Gastrocnemius medialis (tissue), 4 donors: ENCODE results near the gene NFIC. TPM values are rescaled to one million over a fixed set of nuclear protein-coding genes. Genes with fewer than 3 reads are reported as not detected.
"Not testable (repeated sequence)": the region's sequence is repeated elsewhere in the genome, so short reads cannot be mapped to it uniquely, and the experiment has no call there.

Experiments used
- ATAC-seq, 2 donors: fragments of 150-250 bp; one replicate each; pipeline ENCODE4 v1.9.1; 2016
- DNase-seq, 2 donors: peaks; one replicate each; pipeline ENCODE4 v3.0.0-alpha.2; 2019
- H3K27ac ChIP-seq, 4 donors: fragments of 200-600 bp; sonication (generic); 1 replicate in 1 of 4; 2 replicates in 3 of 4; pipeline ENCODE4 v1.5.1; 2016 to 2018; ENCODE audit warnings: mild to moderate bottlenecking in 2 of 4, moderate library complexity in 1 of 4
- H3K27me3 ChIP-seq, 3 donors: fragments of 200-600 bp; sonication (generic) in 2 of 3; 1 replicate in 1 of 3; 2 replicates in 2 of 3; pipeline versions ENCODE4 v1.5.1 to v1.6.0; 2016 to 2019; ENCODE audit warnings: mild to moderate bottlenecking in 1 of 3, moderate library complexity in 1 of 3
- H3K36me3 ChIP-seq, 2 donors: fragments of 200-600 bp; sonication (generic) in 1 of 2; one replicate each; pipeline ENCODE4 v1.5.1; 2017 to 2018
- H3K4me1 ChIP-seq, 2 donors: fragments of 200-600 bp; sonication (generic) in 1 of 2; one replicate each; pipeline ENCODE4 v1.5.1; 2016 to 2017; ENCODE audit warnings: mild to moderate bottlenecking in 2 of 2
- H3K4me3 ChIP-seq, 4 donors: fragments of 200-600 bp; sonication (generic) in 3 of 4; 1 replicate in 1 of 4; 2 replicates in 3 of 4; pipeline ENCODE4 v1.5.1; 2016 to 2019; ENCODE audit warnings: mild to moderate bottlenecking in 2 of 4
- H3K9me3 ChIP-seq, 3 donors: fragments of 200-600 bp; sonication (generic) in 2 of 3; 1 replicate in 1 of 3; 2 replicates in 2 of 3; pipeline ENCODE4 v1.5.1; 2016 to 2019
- POLR2A ChIP-seq, 2 donors: fragments of 450-650 bp; IDR thresholded peaks; one replicate each; pipeline ENCODE4 v1.6.1; 2017; ENCODE audit warnings: antibody characterized with exemption in 2 of 2, mild to moderate bottlenecking in 2 of 2, moderate library complexity in 2 of 2
- in situ Hi-C, 4 donors: fragments of 200-750 bp; cut with MboI; loops; one replicate each; pipeline versions ENCODE4 v1.15.0 to v1.8.0; 2017; ENCODE audit warnings: low sequenced_read_pairs in 4 of 4
- intact Hi-C: fragments of 100-400 bp; cut with DNase I; formaldehyde crosslinking; loops from one replicate; pipeline ENCODE4 v1.15.1; 2023; ENCODE audit warnings: low total_unique reads
- total RNA-seq, 4 donors: library from RNA; depleted of rRNA; stranded (reverse); fragments of >200 nt; gene quantifications; one replicate each; pipeline versions ENCODE4 v1.1.0 to v1.2.3, GENCODE V29; 2016
- TF ChIP-seq, protein P1 (sequence below), 5 experiments: fragments of 450-650 bp in 3 of 5; fragments of 200-600 bp in 2 of 5; sonication (generic) in 2 of 5; IDR thresholded peaks in 4 of 5; conservative IDR thresholded peaks in 1 of 5; 1 replicate in 4 of 5; 2 replicates in 1 of 5; pipeline ENCODE4 v1.5.1; 2016 to 2019; ENCODE audit warnings: antibody characterized with exemption in 5 of 5, mild to moderate bottlenecking in 3 of 5, moderate library complexity in 3 of 5

NFIC gene
- total RNA-seq, 4 donors from 2014 or later, result 90.2 to 403 (median 348) TPM

- Histone ChIP-seq H3K4me1 (peaks cover 42 to 56% of the 10 kb centered on the region in 2 donors), H3K4me3 (no peak overlapping the region), H3K27ac (peak overlapping the region; percentile 94 to 98 (median 95)), H3K9me3 (no peaks in the 10 kb centered on the region), H3K27me3 (no peaks in the 10 kb centered on the region), H3K36me3 (peaks cover 0 to 18% of the 10 kb centered on the region in 2 donors)
- TF ChIP-seq POLR2A (IDR thresholded peaks at IDR 0.05), result no peak
- TF ChIP-seq, protein P1, sequence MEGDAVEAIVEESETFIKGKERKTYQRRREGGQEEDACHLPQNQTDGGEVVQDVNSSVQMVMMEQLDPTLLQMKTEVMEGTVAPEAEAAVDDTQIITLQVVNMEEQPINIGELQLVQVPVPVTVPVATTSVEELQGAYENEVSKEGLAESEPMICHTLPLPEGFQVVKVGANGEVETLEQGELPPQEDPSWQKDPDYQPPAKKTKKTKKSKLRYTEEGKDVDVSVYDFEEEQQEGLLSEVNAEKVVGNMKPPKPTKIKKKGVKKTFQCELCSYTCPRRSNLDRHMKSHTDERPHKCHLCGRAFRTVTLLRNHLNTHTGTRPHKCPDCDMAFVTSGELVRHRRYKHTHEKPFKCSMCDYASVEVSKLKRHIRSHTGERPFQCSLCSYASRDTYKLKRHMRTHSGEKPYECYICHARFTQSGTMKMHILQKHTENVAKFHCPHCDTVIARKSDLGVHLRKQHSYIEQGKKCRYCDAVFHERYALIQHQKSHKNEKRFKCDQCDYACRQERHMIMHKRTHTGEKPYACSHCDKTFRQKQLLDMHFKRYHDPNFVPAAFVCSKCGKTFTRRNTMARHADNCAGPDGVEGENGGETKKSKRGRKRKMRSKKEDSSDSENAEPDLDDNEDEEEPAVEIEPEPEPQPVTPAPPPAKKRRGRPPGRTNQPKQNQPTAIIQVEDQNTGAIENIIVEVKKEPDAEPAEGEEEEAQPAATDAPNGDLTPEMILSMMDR (IDR thresholded peaks at IDR 0.05 in 4 of 5, conservative IDR thresholded peaks at IDR 0.05 in 1 of 5), result no peak
- DNase-seq (peak in 1 of 2 donors; percentile 54), ATAC-seq (no peak)
- intact Hi-C loops (no loop called here), in situ Hi-C loops (loop anchor here in 2 of 4 donors (10.0 kb wide), 2 partner anchors 49 to 89 kb away; no protein-coding TSS in a partner anchor)
Observed at GRCh38 chr19:3423183-3423829, 56.9 kb downstream of the NFIC start.

GRCh38 chr19:3426433-3426832 lies 60.0 kb downstream of the NFIC start:
- ATAC-seq (no peak), DNase-seq (no peak)
- TF ChIP-seq POLR2A (IDR thresholded peaks at IDR 0.05), result no peak
- TF ChIP-seq, protein P1 (IDR thresholded peaks at IDR 0.05 in 4 of 5, conservative IDR thresholded peaks at IDR 0.05 in 1 of 5), result no peak
- intact Hi-C loops, result no loop called here
- H3K4me1 ChIP-seq, result peaks cover 47 to 48% of the 10 kb centered on the region in 2 donors
- peak overlapping the region; percentile 85 to 98 (median 95) for H3K27ac ChIP-seq
- no peaks in the 10 kb centered on the region for H3K9me3 ChIP-seq
- H3K4me3 ChIP-seq, result no peak overlapping the region
- H3K36me3 ChIP-seq, result peaks cover 0 to 18% of the 10 kb centered on the region in 2 donors
- in situ Hi-C loops, result loop anchor here in 2 of 4 donors (10.0 kb wide), 2 partner anchors 52 to 92 kb away; no protein-coding TSS in a partner anchor
- H3K27me3 ChIP-seq, result no peaks in the 10 kb centered on the region

GRCh38 chr19:3430366-3430680 lies 63.9 kb downstream of the NFIC start:
- H3K9me3 ChIP-seq, intact Hi-C loops, H3K27me3 ChIP-seq, ATAC-seq: not testable (repeated sequence)
- peak in 1 of 2 donors; percentile 47 for DNase-seq
- Histone ChIP-seq H3K27ac (peak overlapping the region; percentile 85 to 98 (median 95)), H3K36me3 (peaks cover 0 to 29% of the 10 kb centered on the region in 2 donors), H3K4me3 (peak overlapping the region in 1 of 4 donors; percentile 1), H3K4me1 (peaks cover 46 to 53% of the 10 kb centered on the region in 2 donors)
- in situ Hi-C loops, result loop anchor here in 1 of 4 donors (5.0 kb wide), 1 partner anchor 88 kb away; no protein-coding TSS in a partner anchor

GRCh38 chr19:3431760-3432397 lies 65.5 kb downstream of the NFIC start:
- DNase-seq (no peak), ATAC-seq (no peak)
- intact Hi-C loops, result no loop called here
- in situ Hi-C loops, result loop anchor here in 1 of 4 donors (5.0 kb wide), 1 partner anchor 90 kb away; no protein-coding TSS in a partner anchor
- Histone ChIP-seq H3K9me3 (no peaks in the 10 kb centered on the region), H3K36me3 (peaks cover 0 to 28% of the 10 kb centered on the region in 2 donors), H3K27ac (peak overlapping the region; percentile 85 to 98 (median 95)), H3K4me1 (peaks cover 53 to 56% of the 10 kb centered on the region in 2 donors), H3K4me3 (no peak overlapping the region), H3K27me3 (no peaks in the 10 kb centered on the region)
- no peak for TF ChIP-seq POLR2A (IDR thresholded peaks at IDR 0.05)
- TF ChIP-seq, protein P1 (IDR thresholded peaks at IDR 0.05 in 4 of 5, conservative IDR thresholded peaks at IDR 0.05 in 1 of 5), result no peak

- H3K9me3 ChIP-seq, result no peaks in the 10 kb centered on the region
- TF ChIP-seq, protein P1 (IDR thresholded peaks at IDR 0.05 in 4 of 5, conservative IDR thresholded peaks at IDR 0.05 in 1 of 5), result no peak
- H3K27ac ChIP-seq, result peak overlapping the region; percentile 85 to 98 (median 95)
- no peak for DNase-seq
- H3K27me3 ChIP-seq, result no peaks in the 10 kb centered on the region
- in situ Hi-C loops, result loop anchor here in 1 of 4 donors (5.0 kb wide), 1 partner anchor 91 kb away; no protein-coding TSS in a partner anchor
- H3K4me1 ChIP-seq, result peaks cover 39 to 42% of the 10 kb centered on the region in 2 donors
- no peak overlapping the region for H3K4me3 ChIP-seq
- intact Hi-C loops, result no loop called here
- peaks cover 0 to 38% of the 10 kb centered on the region in 2 donors for H3K36me3 ChIP-seq
- no peak for ATAC-seq
Observed at GRCh38 chr19:3433313-3433712, 66.9 kb downstream of the NFIC start.
